H1 (cell line): ENCODE results near the gene GPR68.

Experiments used
- CTCF ChIP-seq, 3 experiments: IDR thresholded peaks; 1 replicate in 2 of 3; 2 replicates in 1 of 3; pipeline versions ENCODE4 v1.5.1 to v1.6.1; 2011; ENCODE audit warnings: low read length in 3 of 3, mild to moderate bottlenecking in 3 of 3, inconsistent platforms in 2 of 3, low read depth in 1 of 3, moderate library complexity in 1 of 3; ENCODE audit not compliant: insufficient read depth in 1 of 3; ENCODE audit errors: control extremely low read depth in 1 of 3
- EP300 ChIP-seq, 2 experiments: IDR thresholded peaks; 1 replicate in 1 of 2; 2 replicates in 1 of 2; pipeline ENCODE4 v1.6.1; 2011 to 2012; ENCODE audit warnings: low read depth in 2 of 2, low read length in 2 of 2, mild to moderate bottlenecking in 2 of 2, borderline replicate concordance in 1 of 2, inconsistent platforms in 1 of 2, moderate library complexity in 1 of 2
- GABPA ChIP-seq: IDR thresholded peaks from 2 replicates; pipeline ENCODE4 v1.6.1; 2011; ENCODE audit warnings: mild to moderate bottlenecking, low read length, moderate library complexity, borderline replicate concordance; ENCODE audit not compliant: insufficient read depth
- JUND ChIP-seq: IDR thresholded peaks from 2 replicates; pipeline ENCODE4 v1.6.1; 2011; ENCODE audit warnings: mild to moderate bottlenecking, improper control_type of control experiment, low read length
- MAFK ChIP-seq: IDR thresholded peaks from 2 replicates; pipeline ENCODE4 v1.6.1; 2012; ENCODE audit warnings: low read depth, mild to moderate bottlenecking, improper control_type of control experiment, low read length
- POLR2A ChIP-seq, 2 experiments: IDR thresholded peaks; 1 replicate in 1 of 2; 2 replicates in 1 of 2; pipeline ENCODE4 v1.6.1; 2011; ENCODE audit warnings: low read depth in 2 of 2, low read length in 2 of 2, mild to moderate bottlenecking in 2 of 2; ENCODE audit errors: control extremely low read depth in 1 of 2
- POLR2AphosphoS5 ChIP-seq: IDR thresholded peaks from 2 replicates; pipeline ENCODE4 v1.6.1; 2011; ENCODE audit warnings: low read depth, low read length
- RNF2 ChIP-seq: fragments of 200-900, 300-1000 bp; sonication (generic); IDR thresholded peaks from 2 replicates; pipeline ENCODE4 v1.7.1; 2016; ENCODE audit warnings: borderline replicate concordance, low read depth, mild to moderate bottlenecking, antibody characterized with exemption, low read length; ENCODE audit not compliant: poor library complexity, severe bottlenecking; ENCODE audit errors: missing control alignments
- RXRA ChIP-seq: IDR thresholded peaks from 2 replicates; pipeline ENCODE4 v1.6.1; 2011; ENCODE audit warnings: low read depth, mild to moderate bottlenecking, low read length, moderate library complexity; ENCODE audit not compliant: insufficient read depth
- SIRT6 ChIP-seq: IDR thresholded peaks from one replicate; pipeline ENCODE4 v1.7.1; 2012; ENCODE audit warnings: low read length, inconsistent platforms
- SP1 ChIP-seq: IDR thresholded peaks from 2 replicates; pipeline ENCODE4 v1.6.1; 2011; ENCODE audit warnings: low read depth, low read length
- SRF ChIP-seq: IDR thresholded peaks from 2 replicates; pipeline ENCODE4 v1.6.1; 2011; ENCODE audit warnings: mild to moderate bottlenecking, low read depth, low read length, moderate library complexity
- TEAD4 ChIP-seq: IDR thresholded peaks from 2 replicates; pipeline ENCODE4 v1.6.1; 2012; ENCODE audit warnings: low read depth, low read length, inconsistent platforms, mixed read lengths

- TF ChIP-seq RNF2 (no peak), CTCF (IDR thresholded peaks at IDR 0.05; ENCODE audit: control extremely low read depth in 1 of 3, insufficient read depth in 1 of 3, low read depth in 1 of 3, low read length in 3 of 3) (no peak), JUND (no peak), SP1 (no peak), TEAD4 (no peak), POLR2AphosphoS5 (peak; percentile 53; the same call in 1 of the 2 replicates), SRF (no peak), GABPA (no peak), POLR2A (IDR thresholded peaks at IDR 0.05; ENCODE audit: control extremely low read depth in 1 of 2, low read depth in 2 of 2, low read length in 2 of 2) (no peak), EP300 (IDR thresholded peaks at IDR 0.05; ENCODE audit: borderline replicate concordance in 1 of 2, low read depth in 2 of 2, low read length in 2 of 2) (no peak), MAFK (no peak), RXRA (no peak), SIRT6 (no peak)
Observed at GRCh38 chr14:91253795-91254323, 9.4 kb upstream of the GPR68 start.
